ENCODE measurements around the gene GTPBP6.
"Not testable (repeated sequence)": the region's sequence is repeated elsewhere in the genome, so short reads cannot be mapped to it uniquely, and the experiment has no call there.

Gene GTPBP6

DNA sequence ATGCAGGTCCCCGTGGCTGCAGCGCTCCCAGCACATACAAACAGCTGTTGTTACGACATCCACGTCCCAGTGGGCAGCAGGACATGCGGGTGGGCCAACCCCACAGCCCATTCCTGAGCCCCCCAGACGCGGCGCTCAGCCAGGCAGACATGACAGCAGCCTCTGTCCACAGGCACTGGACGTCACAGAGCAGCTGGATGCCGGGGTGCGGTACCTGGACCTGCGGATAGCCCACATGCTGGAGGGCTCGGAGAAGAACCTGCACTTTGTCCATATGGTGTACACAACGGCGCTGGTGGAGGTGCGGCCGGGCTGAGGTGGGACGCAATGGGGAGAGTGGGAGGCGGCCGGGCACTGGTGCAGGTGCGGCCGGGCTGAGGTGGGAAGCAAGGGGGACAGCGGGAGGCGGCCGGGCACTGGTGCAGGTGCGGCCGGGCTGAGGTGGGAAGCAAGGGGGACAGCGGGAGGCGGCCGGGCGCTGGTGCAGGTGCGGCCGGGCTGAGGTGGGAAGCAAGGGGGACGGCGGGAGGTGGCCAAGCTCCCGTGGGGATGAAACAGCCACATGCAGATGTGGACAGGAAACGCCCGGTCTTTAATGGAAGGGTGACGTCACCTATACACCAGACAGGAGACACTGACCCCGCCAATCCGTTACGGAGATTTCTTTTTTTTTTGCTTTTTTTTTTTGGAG is 28.0 kb downstream of the GTPBP6 start:
- no peak for DNase-seq

DNA sequence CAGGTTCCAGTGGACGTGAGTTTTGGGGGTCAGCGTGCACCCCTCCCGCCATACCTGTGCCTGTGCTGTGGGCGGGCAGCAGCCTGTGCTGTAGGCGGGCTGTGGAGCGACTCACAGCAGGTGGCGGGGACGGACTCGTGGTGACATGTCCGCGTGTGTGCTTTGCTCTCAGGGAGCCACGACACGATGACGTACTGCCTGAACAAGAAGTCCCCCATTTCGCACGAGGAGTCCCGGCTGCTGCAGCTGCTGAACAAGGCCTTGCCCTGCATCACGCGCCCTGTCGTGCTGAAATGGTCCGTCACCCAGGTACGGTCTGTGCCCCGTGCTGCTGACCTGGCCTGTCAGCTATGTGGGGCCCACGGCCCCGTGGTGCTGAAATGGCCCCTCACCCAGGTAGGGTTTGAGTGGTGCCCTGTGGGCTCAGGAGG is 30.0 kb downstream of the GTPBP6 start:
- DNase-seq: no peak

DNA sequence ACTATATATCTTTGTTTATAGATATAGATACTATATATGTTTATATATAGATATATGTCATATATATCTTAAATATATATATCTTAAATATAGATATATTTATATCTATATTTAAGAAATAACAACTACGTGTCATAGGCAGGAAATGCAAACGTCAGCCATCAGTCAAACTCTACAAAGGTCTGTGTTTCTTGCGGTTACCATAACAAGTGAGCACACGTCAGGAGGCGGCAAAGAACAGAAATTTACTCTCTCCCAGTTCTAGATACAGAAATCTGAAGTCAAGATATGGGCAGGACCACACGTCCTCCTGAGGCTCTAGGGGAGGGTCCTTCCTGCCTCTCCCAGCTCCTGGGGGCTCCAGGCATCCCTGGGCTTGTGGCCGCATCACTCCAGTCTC is 30.9 kb downstream of the GTPBP6 start:
- DNase-seq: no peak

GRCh38 chrX:285076-285677 is 33.4 kb downstream of the GTPBP6 start:
- no peak for DNase-seq

- DNase-seq: peak; percentile 88
Observed at GRCh38 chrX:283115-283845, 35.3 kb downstream of the GTPBP6 start.

GRCh38 chrX:282000-282681 is 36.5 kb downstream of the GTPBP6 start:
- DNase-seq: not testable (repeated sequence)

- peak; percentile 72 for DNase-seq
Observed at GRCh38 chrX:281166-281999, 37.2 kb downstream of the GTPBP6 start, which contains the start of gene PLCXD1. TSS of gene PLCXD1 (plus strand) at chrX:281381. CDS start at chrX:284188, 2,807 bp downstream.

DNA sequence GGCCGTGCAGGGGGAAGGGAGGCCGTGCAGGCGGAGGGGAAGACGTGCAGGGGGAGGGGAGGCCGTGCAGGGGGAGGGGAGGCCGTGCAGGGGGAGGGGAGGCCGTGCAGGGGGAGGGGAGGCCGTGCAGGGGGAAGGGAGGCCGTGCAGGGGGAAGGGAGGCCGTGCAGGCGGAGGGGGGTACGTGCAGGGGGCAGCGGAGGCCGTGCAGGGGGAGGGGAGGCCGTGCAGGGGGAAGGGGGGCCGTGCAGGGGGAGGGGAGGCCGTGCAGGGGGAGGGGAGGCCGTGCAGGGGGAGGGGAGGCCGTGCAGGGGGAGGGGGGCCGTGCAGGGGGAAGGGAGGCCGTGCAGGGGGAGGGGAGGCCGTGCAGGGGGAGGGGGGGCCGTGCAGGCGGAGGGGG is 37.9 kb downstream of the GTPBP6 start:
- not testable (repeated sequence) for DNase-seq

- DNase-seq: peak; percentile 31
Observed at GRCh38 chrX:279757-280604, 38.6 kb downstream of the GTPBP6 start.

DNA sequence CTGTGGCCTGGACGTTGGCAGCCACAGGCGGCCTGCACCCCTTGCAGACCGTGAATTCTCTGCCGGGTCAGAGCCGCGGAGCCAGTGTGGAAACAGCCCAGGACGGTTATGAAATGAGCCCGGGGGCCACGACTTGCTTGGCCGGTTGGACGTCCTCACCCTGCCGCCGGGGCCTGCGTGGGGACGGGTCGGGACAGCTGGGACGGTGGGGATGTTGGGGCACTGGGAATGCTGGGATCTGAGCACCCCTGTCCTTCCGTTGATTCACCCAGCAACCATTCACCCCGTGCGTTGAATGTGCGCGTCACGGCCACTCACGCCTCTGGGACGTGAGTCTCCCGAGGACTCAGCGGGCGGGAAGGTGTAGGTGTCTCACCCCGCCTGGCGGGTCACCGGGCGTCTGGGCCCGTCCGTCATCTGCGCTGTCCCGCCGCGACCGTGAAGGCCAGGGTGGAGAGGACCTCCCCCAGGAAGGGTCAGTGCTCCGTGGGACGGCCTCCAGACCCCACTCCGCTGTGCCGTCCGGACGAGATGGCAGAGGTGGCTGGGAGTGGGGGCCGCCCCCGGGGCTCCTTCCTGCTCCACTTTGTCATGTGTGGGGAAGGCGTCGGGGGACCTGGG is 41.9 kb downstream of the GTPBP6 start:
- DNase-seq: peak; percentile 61

DNA sequence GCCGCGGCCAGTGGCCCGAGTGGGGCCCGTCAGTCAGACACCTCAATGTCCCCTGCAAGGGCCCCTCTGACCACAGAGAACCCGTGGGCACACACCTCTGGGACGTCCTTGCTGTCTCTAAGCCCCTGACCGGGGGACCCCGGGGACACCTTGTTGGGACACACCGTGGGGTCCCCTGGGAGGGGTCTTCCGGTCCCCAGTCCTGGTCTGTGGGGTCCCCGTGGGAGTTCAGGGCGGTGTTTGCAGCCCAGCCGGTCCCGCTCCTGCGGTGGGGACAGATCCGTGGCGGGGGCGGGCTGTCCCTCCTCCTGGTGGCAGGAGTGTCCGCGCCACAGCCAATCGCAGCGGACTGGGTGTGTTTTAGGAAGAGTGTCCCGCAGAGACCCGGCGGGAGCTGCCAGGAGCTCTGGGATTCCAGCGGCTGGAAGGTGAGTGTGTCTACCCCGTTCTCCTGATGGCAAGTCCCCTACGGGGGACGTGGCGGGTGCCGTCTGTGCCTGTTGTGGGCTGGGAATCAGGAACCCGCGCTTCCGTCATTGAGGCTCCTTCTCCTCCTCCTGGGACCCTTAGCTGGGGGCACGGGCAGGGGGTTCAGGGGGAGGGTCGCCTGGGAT is 42.5 kb downstream of the GTPBP6 start:
- DNase-seq: peak; percentile 53

DNA sequence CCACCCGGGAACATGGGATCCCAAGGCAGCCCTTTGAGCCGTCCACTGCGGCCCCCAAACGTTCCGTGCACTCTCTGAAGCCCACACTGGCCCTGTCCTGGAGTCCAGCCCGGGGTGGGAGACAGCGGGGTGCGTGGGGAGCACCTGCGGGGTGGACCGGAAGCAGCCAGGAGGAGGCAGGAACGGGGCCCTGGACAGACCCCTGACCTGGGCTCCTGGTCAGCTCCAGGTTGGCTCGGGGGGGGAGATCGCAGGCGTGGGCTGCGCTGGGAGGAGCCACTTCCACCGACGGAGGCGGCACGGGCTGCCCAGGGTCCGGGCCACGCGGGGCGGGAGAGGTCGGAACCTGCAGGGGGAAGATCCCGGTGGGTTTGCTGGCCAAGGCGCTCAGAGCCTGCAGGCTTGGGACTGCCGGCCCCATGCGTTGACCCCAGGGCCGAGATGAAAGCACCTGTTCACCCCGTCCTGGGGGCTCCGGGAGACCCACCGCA is 43.1 kb downstream of the GTPBP6 start:
- no peak for DNase-seq

DNA sequence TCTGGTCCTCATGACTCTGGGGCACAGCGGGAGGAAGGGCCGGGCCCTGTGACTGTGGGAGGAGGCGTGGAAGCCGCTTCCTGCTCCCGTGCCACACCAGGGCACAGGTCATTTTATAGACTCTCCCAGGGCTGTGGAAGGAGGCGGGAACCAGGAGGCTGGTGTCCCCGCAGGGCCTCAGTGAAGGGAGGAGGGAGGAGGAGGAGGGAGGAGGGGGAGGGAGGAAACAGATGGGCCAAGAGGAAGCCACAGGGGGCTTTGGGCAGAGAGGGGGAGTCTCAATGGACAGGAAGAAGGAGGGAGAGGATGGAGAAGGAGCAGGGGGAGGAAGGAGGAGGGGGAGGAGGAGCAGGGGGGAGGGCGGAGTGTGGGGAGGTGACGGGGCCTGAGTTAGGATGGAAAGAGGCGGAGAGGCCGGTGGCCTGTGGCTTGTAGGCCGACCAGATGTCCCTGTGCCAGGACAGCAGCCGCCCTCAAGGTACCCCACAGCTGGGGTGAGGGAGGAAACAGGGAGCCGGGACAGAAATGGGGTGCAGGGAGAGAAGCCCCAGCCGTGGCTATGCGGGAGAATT is 43.6 kb downstream of the GTPBP6 start:
- peak; percentile 53 for DNase-seq

GRCh38 chrX:270848-271367 is 47.7 kb downstream of the GTPBP6 start:
- DNase-seq: no peak

DNA sequence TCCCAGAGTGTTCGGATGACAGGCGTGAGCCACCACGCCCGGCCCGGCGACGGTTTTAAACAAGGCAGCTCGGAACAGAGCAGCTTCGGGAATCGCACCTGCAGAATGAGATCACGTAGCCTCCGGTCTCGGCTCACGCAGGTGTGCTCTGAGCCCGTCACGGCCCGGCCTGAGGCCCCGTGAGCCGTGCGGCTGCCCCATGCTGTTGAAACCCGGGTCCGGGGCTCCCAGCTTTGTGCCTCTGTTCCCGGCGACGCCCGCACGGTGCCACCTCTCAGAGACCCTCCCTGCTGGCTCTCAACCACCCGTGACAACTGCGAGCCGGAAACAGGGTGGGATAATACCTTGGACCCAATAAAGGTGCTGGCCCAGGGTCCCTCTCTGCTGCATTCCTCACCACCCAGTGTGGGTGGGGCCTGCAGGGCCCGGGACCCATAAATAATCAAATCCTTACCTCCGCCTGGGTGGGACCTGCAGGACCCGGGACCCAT is 50.8 kb downstream of the GTPBP6 start:
- DNase-seq: no peak

GRCh38 chrX:265502-265901 is 53.1 kb downstream of the GTPBP6 start:
- DNase-seq: no peak

DNA sequence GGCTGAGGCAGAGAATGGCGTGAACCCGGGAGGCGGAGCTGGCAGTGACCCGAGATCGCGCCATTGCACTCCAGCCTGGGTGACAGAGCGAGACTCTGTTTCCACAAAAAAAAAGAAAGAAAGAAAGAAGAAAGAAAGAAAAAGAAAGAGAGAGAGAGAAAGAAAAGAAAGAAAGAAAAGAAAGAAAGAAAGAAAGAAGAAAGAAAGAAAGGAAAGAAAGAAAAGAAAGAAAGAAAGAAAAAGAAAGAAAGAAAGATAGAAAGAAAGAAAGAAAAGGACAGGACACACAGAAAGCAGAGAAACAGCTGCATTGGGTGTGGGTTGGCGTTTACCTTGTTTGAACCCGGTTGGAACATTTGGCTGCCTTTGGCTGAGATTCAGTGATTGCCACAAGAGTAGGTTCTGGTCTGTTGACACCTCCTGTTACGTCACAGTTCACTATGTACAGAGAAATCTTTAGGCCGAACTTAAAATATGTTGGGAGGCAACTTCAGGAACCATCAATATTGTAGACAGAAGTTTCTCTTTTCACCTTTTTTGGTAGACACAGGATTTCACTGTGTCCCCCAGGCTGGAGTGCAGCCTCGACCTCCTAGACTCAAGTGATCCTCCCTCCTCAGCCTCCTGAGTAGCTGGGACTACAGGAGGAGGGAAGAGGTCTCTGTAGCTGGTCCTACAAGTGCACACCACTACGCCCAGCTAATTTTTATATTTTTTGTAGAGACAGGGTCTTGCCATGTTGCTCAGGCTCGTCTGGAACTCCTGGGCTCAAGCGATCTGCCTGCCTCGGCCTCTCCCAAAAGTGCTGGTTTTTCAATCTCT is 53.8 kb downstream of the GTPBP6 start:
- DNase-seq: peak; percentile 12

DNA sequence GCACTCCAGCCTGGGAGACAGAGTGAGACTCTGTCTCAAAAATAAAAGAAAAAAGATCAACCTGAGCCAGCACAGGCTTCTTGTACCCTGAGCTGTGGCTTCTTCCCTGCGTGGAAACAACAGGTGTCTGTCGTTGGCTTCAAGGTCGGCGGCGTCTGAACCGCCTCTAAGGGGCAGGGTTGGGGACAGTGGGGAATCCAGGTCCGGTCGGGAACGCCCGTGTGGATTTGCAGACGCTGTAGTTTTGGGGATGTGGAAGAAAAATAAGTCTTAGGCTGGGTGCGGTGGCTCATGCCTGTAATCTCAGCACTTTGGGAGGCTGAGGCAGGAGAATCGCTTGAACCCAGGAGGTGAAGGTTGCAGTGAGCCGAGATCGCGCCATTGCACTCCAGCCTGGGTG is 54.6 kb downstream of the GTPBP6 start:
- DNase-seq: not testable (repeated sequence)
